MM.1S (cell line): ENCODE measurements around the gene MMP11.

Experiments
- DNase-seq: peaks from one replicate; pipeline ENCODE4 v3.0.0-alpha.2; 2015
- H2AFZ ChIP-seq: fragments of 300-600 bp; sonication (generic); 2 replicates; pipeline ENCODE4 v1.6.0; 2016; ENCODE audit warnings: antibody characterized with exemption, low read length
- H3F3A ChIP-seq: fragments of 300-600 bp; sonication (generic); 2 replicates; pipeline ENCODE4 v1.6.1; 2016; ENCODE audit warnings: mild to moderate bottlenecking, antibody characterized with exemption, low read length, moderate library complexity, mixed read lengths; ENCODE audit not compliant: insufficient read depth
- H3K27ac ChIP-seq: fragments of 300-600 bp; sonication (generic); 2 replicates; pipeline ENCODE4 v1.5.1; 2016; ENCODE audit warnings: mild to moderate bottlenecking, low read length
- H3K27me3 ChIP-seq: fragments of 300-600 bp; sonication (generic); replicated peaks from 2 replicates; pipeline ENCODE4 v1.6.0; 2016; ENCODE audit warnings: low read length; ENCODE audit not compliant: insufficient read depth
- H3K36me3 ChIP-seq: fragments of 300-600 bp; sonication (generic); replicated peaks from 2 replicates; pipeline ENCODE4 v1.6.1; 2016; ENCODE audit warnings: mild to moderate bottlenecking, low read length, mixed read lengths; ENCODE audit not compliant: insufficient read depth
- H3K4me1 ChIP-seq: fragments of 300-600 bp; sonication (generic); 2 replicates; pipeline ENCODE4 v1.6.1; 2016; ENCODE audit warnings: low read length, mixed read lengths
- H3K4me2 ChIP-seq: fragments of 300-600 bp; sonication (generic); 2 replicates; pipeline ENCODE4 v1.6.0; 2016; ENCODE audit warnings: low read depth, low read length
- H3K4me3 ChIP-seq: fragments of 300-600 bp; sonication (generic); 2 replicates; pipeline ENCODE4 v1.5.1; 2016; ENCODE audit warnings: low read length, mixed read lengths
- H3K79me2 ChIP-seq: fragments of 300-600 bp; sonication (generic); 2 replicates; pipeline ENCODE4 v1.6.1; 2016; ENCODE audit warnings: mixed run types, low read length, mixed read lengths
- H3K9ac ChIP-seq: fragments of 300-600 bp; sonication (generic); 2 replicates; pipeline ENCODE4 v1.6.1; 2016; ENCODE audit warnings: low read length, mixed read lengths
- H3K9me2 ChIP-seq: fragments of 300-600 bp; sonication (generic); replicated peaks from 2 replicates; pipeline ENCODE4 v1.6.1; 2016; ENCODE audit warnings: mild to moderate bottlenecking, low read length, mixed read lengths; ENCODE audit not compliant: insufficient read depth
- H3K9me3 ChIP-seq: fragments of 300-600 bp; sonication (generic); replicated peaks from 2 replicates; pipeline ENCODE4 v1.6.1; 2016; ENCODE audit warnings: mild to moderate bottlenecking, low read length, mixed read lengths; ENCODE audit not compliant: insufficient read depth
- H4K20me1 ChIP-seq: fragments of 300-600 bp; sonication (generic); 2 replicates; pipeline ENCODE4 v1.6.1; 2016; ENCODE audit warnings: mild to moderate bottlenecking, low read length, moderate library complexity, mixed read lengths; ENCODE audit not compliant: insufficient read depth
- CTCF ChIP-seq: fragments of 300-600 bp; sonication (generic); IDR thresholded peaks from 2 replicates; pipeline ENCODE4 v1.5.1; 2016; ENCODE audit warnings: antibody characterized with exemption, low read length, mixed read lengths
- EZH2 ChIP-seq: fragments of 300-600 bp; sonication (generic); optimal IDR thresholded peaks from 2 replicates; pipeline ENCODE3; 2017; ENCODE audit warnings: low read depth, mild to moderate bottlenecking, antibody characterized with exemption, low read length, mixed read lengths
- EZH2phosphoT487 ChIP-seq: fragments of 300-600 bp; sonication (generic); IDR thresholded peaks from 2 replicates; pipeline ENCODE4 v1.6.1; 2018; ENCODE audit warnings: antibody characterized with exemption, low read length

The MMP11 gene

GRCh38 chr22:23750367-23750713 is 22.3 kb upstream of the MMP11 start:
- no peaks in the 10 kb centered on the region for H3K36me3 ChIP-seq
- H3K27me3 ChIP-seq = no peaks in the 10 kb centered on the region
- H3K27ac ChIP-seq = no peak overlapping the region
- peak overlapping the region; percentile 60; the same call in 1 of the 2 replicates for H3K9ac ChIP-seq
- peaks cover 3% of the 10 kb centered on the region; the same call in 1 of the 2 replicates for H3F3A ChIP-seq
- no peak for TF ChIP-seq EZH2phosphoT487
- no peak for TF ChIP-seq CTCF
- no peak for TF ChIP-seq EZH2
- peak overlapping the region; percentile 93 for H2AFZ ChIP-seq
- H3K4me3 ChIP-seq = peak overlapping the region; percentile 74
- no peaks in the 10 kb centered on the region for H4K20me1 ChIP-seq
- no peaks in the 10 kb centered on the region for H3K9me2 ChIP-seq
- H3K9me3 ChIP-seq = no peaks in the 10 kb centered on the region
- H3K79me2 ChIP-seq = no peaks in the 10 kb centered on the region
- peaks cover 5% of the 10 kb centered on the region; the same call in 1 of the 2 replicates for H3K4me1 ChIP-seq
- peak overlapping the region; percentile 98 for H3K4me2 ChIP-seq
- no peak for DNase-seq

GRCh38 chr22:23750714-23751440 is 21.8 kb upstream of the MMP11 start, which contains the start of gene ZNF70:
Gene ZNF70 (minus strand): TSS chr22:23751112. CDS start chr22:23745140, 5,972 bp downstream.
- TF ChIP-seq CTCF (peak; percentile 22; the same call in 1 of the 2 replicates), EZH2phosphoT487 (no peak), EZH2 (no peak)
- peak within 1 kb of the TSS; percentile 98 for H3K4me2 ChIP-seq
- peak within 1 kb of the TSS; percentile 80 for H3K9ac ChIP-seq
- no peaks in the 10 kb centered on the region for H3K36me3 ChIP-seq
- peak within 1 kb of the TSS; percentile 93 for H2AFZ ChIP-seq
- DNase-seq = peak; percentile 95
- H3K4me3 ChIP-seq = peak within 1 kb of the TSS; percentile 79
- no peaks in the 10 kb centered on the region for H4K20me1 ChIP-seq
- no peaks in the 10 kb centered on the region for H3K9me2 ChIP-seq
- no peaks in the 10 kb centered on the region for H3K9me3 ChIP-seq
- H3K27ac ChIP-seq = peak within 1 kb of the TSS; percentile 64
- H3K4me1 ChIP-seq = peaks cover 5% of the 10 kb centered on the region; the same call in 1 of the 2 replicates
- no peaks in the 10 kb centered on the region for H3K27me3 ChIP-seq
- peaks cover 3% of the 10 kb centered on the region; the same call in 1 of the 2 replicates for H3F3A ChIP-seq
- H3K79me2 ChIP-seq = no peaks in the 10 kb centered on the region

- H3K79me2 ChIP-seq = no peaks in the 10 kb centered on the region
- peaks cover 5% of the 10 kb centered on the region; the same call in 1 of the 2 replicates for H3K4me1 ChIP-seq
- TF ChIP-seq EZH2 = no peak
- no peak for TF ChIP-seq EZH2phosphoT487
- no peaks in the 10 kb centered on the region for H3K9me3 ChIP-seq
- peaks cover 3% of the 10 kb centered on the region; the same call in 1 of the 2 replicates for H3F3A ChIP-seq
- no peaks in the 10 kb centered on the region for H3K36me3 ChIP-seq
- peak overlapping the region; percentile 77 for H2AFZ ChIP-seq
- no peaks in the 10 kb centered on the region for H3K27me3 ChIP-seq
- H3K4me3 ChIP-seq = peak overlapping the region; percentile 79
- DNase-seq = no peak
- H3K4me2 ChIP-seq = peak overlapping the region; percentile 71
- H4K20me1 ChIP-seq = no peaks in the 10 kb centered on the region
- peak overlapping the region; percentile 64 for H3K27ac ChIP-seq
- no peaks in the 10 kb centered on the region for H3K9me2 ChIP-seq
- H3K9ac ChIP-seq = peak overlapping the region; percentile 80
Observed at GRCh38 chr22:23751441-23751996, 21.1 kb upstream of the MMP11 start.
